ENCODE measurements around the gene AMOT.
"Not testable (repeated sequence)": the region's sequence is repeated elsewhere in the genome, so short reads cannot be mapped to it uniquely, and the experiment has no call there.

The AMOT gene, protein sequence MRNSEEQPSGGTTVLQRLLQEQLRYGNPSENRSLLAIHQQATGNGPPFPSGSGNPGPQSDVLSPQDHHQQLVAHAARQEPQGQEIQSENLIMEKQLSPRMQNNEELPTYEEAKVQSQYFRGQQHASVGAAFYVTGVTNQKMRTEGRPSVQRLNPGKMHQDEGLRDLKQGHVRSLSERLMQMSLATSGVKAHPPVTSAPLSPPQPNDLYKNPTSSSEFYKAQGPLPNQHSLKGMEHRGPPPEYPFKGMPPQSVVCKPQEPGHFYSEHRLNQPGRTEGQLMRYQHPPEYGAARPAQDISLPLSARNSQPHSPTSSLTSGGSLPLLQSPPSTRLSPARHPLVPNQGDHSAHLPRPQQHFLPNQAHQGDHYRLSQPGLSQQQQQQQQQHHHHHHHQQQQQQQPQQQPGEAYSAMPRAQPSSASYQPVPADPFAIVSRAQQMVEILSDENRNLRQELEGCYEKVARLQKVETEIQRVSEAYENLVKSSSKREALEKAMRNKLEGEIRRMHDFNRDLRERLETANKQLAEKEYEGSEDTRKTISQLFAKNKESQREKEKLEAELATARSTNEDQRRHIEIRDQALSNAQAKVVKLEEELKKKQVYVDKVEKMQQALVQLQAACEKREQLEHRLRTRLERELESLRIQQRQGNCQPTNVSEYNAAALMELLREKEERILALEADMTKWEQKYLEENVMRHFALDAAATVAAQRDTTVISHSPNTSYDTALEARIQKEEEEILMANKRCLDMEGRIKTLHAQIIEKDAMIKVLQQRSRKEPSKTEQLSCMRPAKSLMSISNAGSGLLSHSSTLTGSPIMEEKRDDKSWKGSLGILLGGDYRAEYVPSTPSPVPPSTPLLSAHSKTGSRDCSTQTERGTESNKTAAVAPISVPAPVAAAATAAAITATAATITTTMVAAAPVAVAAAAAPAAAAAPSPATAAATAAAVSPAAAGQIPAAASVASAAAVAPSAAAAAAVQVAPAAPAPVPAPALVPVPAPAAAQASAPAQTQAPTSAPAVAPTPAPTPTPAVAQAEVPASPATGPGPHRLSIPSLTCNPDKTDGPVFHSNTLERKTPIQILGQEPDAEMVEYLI

DNA sequence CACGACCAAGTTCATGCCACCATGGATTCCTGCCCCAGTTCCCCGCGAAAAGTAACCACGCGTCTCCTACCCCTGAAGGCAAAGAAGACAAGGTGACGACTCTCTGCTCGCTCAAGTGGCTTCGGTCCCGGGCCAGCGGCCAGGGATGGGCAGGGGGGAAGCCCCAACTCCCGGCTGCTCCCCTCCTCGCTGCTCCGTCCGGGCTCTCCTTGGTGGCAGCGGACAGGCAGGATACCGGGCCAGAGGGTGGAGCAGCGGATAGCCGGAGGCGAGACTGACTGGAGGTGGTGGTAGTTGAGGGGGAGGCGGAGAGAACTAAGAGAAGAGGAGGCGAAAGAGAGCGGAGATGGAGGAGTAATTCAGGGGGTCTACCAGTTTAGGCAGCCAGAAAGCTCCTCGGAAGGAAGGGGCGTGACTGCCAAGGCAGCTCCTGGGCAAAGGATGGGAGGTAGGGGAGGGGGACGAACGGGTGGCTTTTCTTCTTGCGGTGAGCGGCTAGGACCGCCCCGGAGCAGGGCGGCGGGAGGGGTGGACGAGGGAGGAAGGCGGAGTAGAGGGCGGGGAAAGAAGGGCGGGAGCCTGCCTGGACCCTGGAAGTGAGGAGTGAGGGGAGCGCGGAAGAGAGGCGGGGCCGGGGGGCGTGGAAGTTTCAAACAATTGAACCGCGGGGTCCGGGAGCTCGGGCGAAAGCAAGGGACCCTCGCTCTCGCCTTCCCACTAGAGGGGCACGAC, at the start of gene AMOT:
TSS of gene AMOT (minus strand) at position 450 of the 732 bp plus-strand sequence. CDS start 17,705 bp downstream, outside the sequence.
- peak; percentile 65 to 66 for DNase-seq

DNA sequence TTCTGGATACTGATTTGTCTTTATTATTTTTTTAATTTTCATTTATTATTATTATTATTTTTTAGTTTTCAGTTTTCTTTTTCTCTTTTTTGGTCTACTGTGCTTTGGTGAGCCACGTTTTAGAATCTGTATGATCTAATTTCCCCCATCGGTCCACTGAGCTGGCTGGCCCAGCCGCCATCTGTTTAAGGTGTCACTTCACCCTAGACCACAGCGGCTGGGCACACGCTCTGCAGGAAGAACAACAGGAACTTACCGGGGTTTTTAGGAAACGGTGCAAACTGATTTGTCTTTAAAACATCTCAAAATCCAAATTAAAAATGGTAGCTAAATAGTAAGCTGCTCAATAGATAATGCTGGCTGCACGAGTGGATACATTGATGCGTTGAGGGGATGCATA, 48.8 kb upstream of the AMOT start:
- no peak for DNase-seq

DNA sequence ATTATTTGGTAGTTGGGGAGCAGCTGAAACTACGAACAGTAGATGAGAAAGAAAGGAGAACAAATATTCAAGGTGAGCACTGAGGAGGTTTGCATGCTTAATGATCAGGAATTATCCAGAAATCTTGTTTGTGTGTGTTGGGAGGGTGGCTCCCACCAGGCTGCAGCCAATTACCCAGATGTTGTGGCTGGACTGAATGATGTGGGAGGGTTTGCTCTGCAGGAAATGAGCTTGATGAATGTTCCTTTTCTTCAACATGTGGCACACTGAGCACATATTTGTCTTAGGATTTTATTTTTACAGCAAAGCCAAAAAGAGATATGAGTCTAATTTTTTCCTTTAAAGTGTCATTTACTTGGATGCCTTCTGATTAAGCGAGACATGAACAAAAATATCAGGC, 48.3 kb upstream of the AMOT start:
- no peak for DNase-seq

DNA sequence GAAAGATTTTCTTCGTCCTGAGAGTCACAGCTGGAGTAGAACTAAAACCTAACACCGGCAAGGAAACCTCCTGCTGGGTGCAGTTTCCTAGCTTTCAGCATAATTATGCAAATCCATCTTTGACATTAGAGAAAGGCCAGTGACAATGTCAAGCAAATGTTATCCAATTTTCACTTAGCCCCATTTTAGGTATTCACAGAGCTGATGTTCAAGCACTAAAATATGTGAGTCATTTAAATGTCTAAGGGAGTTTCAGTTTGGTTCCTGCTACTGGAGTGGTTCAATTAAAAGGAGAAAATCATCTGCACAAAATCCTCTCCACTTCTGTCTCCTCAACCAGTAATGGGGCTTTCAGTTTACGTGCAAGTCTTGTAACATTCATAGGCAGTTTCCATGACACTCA, 37.1 kb upstream of the AMOT start:
- DNase-seq, result no peak

DNA sequence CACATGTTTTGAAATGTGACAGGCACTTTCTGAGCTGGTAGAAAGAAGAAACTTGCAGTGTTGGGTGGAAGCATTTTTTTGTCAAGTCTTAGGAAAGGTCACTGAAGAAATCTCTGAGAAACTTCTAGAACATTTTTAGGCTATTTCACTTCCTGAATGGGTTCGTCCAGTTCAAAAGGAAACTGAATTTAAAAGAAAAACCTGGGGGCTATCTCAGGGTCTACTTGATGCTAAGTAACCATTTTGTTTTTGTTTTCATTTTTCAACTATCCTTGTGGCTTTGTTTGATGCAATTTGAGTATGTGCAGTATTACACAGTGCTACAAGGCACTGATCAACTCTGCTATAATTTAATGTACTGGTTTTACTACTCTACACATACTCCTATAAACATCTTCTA, 34.0 kb upstream of the AMOT start:
- no peak for DNase-seq

DNA sequence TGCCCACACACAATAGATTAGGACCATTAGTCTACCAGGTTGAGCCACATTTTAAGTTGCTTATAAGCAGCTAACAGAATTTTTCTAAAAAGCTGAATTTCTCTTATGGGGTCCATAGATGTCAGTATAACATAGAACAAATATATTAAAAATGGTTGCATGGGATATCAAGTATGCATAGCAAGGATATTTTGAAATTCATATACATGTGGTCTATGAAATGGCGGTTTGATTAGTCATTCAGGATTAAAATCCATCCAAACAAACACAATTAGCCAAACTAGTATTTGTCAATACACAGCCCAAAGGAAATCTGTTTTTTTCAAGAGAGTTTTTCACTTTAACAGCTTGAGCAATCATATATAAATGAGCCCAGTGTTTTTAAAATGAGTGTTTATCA, 33.5 kb upstream of the AMOT start:
- DNase-seq, result no peak

DNA sequence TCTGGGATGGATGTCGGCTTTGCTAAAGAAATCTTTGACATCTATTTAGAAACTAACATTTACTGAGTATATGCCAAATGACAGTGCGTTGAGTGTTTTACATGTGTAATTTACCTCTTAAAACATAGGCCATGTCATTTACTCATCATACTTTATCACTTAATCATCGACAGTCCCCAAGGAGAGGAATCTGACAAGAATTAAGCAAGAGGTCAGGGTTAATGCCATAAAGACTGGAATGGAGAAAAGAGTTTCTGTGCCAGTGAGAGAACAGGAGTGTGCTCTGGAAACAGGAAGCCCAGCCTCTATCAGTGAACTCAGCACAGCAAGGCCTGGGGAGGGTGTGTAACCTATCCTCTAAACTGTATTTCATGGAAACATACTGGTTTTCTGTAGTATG, 28.0 kb upstream of the AMOT start:
- no peak for DNase-seq

DNA sequence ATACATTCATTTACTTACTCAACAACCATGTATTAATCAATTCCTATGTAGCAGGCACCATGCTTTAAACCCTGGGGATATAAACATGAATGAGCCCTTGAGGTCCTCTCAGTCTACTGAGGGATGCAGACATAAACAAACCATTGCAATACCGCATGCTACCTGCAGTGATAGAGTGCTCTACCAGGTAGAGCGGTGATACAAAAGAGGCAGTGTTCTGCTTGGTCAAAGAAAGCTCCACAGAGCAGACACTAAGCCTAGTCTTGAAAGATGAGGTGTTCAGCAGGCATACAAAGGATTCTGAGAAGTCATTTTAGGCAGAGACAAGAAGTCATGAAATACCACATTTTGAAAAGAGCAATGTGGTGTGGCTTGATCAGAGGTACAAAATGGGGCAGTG, 26.9 kb upstream of the AMOT start:
- no peak for DNase-seq

DNA sequence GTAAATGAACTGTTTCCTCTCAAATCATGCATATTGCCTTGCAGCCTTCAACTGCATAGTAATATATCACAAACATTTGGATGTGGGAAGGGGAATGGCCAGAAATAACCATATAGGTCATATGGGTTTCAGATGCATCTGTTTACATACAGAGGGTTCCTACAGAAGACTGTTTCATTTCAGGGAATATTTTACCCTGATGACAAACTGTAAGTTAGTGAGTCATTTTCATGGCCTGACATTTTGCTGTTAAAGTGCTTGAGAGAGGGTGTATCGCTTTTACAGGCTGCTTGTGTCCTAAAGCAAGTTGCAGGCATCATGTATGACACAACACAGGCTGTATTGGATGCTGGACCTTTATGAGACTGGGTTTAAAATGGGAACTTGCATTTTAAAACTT, 25.5 kb upstream of the AMOT start:
- DNase-seq, result no peak

DNA sequence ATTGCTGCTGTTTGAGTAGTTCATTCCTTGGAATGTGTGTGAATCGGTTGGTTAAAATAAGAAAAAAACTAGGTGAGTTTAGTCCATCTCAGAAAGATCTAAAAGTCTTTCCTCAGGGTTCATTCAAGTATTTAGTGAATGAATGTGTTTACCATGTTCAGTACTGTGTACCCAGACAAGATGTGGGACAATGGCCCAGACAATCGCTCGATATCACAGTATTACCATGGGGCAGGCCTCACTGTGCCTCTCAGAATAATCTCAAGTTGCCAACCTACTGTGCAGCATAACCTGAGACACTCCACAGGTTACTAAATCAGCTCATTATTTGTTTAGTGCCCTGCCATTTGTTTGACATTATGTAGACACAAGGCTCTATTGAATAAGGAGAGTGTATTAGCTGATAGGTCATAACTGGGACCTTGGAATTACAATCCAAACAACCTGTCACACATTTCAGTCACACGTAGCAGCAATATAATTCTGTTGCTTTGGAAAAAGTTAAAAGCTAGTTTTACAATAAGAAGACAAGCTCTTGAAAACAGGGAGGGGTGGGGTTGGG, 24.9 kb upstream of the AMOT start:
- DNase-seq, result no peak

DNA sequence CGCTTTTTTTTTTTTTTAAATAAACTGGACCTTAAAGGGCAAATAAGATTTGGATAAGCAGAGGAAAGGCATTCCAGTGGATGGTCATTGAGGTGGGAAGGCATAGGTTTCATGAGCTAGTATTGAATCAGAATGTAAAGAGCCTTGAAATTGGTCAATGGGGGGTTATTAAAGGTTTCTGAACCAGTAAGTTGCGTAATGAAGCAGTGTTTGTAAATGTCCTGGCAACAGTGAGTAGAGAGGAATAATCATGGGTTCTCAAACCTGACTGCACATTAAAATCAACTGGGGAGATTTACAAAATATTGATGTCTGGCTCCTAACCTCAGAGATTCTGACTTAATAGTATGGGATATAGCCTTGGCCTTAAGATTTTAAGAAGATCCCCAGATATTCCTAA, 23.2 kb upstream of the AMOT start:
- no peak for DNase-seq

DNA sequence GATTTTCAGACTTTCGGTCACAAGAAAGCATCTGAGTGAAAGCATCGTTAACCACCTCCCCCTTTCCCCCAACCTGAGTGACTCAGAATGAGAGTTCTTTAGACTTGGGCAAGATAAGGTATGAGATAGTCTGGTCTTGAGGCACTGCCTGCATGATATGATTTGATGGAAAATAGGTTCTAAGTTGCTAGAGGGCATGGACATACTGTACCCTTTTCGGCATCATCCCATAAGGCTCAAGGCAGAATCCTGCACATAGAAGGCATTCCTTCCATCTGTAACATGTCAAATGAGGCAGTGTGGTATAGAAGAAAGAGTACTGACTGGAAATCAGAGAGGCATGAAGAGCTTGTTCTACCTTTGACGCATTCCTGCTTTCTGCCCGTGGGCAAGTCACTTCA, 16.8 kb upstream of the AMOT start:
- DNase-seq, result no peak

DNA sequence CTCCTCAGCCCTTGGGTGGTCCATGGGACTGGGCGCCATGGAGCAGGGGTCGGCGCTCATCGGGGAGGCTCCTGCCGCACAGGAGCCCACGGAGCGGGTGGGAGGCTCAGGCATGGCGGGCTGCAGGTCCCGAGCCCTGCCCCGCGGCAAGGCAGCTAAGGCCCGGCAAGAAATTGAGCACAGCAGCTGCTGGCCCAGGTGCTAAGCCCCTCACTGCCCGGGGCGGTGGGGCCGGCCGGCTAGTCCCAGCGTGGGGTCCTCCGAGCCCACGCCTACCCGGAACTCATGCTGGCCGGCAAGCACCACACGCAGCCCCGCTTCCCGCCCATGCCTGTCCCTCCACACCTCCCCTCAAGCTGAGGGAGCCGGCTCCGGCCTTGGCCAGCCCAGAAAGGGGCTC, 14.3 kb upstream of the AMOT start:
- not testable (repeated sequence) for DNase-seq

DNA sequence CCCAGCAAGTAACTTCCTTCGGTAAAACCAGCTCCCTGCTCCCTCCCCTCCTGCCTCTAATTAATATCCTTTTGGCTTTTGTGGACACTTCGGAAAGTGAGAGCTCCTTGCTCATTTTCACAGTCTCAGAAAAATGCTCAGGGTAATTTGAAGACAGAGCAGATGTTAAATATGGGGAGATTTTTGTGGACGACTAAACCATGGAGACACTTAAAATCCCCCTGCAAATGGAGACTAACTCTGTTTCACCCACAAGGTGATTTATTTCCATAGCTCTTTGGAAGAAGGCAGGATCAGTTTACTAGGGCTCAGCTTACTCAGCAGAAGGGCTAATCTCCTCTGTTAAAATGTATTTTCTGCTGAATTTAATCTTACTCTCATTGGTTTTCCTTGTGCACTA, 12.2 kb upstream of the AMOT start:
- no peak for DNase-seq

DNA sequence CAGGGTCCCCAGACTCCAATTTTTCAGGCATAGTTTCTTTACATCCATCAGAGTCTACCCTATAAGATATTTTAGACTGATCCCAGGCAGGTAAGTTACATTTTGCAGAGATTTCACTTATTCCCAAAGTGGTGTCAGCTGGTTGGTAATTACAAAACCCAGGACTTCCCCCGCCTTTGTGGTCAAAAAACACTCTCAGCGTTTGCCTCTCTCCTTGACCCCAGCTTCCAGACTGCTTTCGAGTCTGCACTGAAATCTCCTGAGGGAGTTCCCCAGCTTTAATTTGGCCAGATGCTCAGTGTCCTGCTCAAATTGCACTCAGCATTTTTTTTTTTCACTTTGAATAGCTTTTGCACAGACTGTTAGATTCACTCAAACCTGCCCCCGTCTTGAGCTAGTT, 11.2 kb upstream of the AMOT start:
- no peak for DNase-seq

DNA sequence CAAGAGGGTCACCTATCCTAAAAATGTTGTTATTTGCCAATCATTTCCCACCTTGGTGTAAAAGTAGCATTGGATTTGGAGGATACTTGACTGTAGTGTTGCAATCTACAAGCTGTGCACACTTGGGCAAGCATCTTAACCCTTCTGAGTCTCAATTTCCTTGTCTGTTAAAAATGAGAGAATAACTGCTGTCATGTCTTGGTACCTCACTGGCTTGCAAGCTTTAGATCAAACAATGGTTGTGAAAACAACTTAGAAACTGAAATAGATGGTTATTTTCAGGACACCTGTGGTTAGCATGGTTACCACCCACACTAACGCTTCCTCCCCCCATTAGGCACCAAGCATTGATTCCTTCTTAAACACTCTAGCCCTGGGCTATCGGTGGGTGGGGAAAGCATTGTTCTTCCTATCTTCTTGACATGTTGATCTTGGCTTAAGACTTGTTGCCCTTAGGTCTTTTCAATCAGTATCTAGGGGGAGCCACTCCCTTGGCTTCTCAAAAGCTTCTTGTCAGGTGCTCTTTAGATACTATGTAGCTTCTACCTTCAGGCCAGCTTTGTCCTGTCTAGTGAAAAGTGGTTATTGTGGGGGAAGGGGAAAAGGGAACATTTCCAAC, 10.6 kb upstream of the AMOT start:
- DNase-seq, result no peak

DNA sequence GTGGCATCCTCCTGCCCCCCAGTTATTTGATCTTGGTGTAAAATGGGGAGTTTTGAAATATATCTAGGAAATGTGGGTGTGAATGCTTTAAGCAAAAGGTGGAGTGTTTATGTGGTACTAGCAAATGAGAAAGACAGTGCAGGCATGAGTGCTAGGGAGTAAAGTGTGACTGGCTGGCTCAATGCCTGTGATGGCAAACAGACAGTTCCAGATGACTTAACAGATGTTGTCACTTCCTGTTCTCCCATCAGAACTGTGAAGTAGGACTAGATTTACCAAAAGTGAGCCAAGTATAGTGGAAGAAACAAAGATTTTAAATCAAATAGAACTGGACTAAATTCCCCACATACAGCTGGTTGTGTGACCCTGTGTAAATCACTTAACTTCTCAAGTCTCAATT, 8.4 kb upstream of the AMOT start:
- no peak for DNase-seq

DNA sequence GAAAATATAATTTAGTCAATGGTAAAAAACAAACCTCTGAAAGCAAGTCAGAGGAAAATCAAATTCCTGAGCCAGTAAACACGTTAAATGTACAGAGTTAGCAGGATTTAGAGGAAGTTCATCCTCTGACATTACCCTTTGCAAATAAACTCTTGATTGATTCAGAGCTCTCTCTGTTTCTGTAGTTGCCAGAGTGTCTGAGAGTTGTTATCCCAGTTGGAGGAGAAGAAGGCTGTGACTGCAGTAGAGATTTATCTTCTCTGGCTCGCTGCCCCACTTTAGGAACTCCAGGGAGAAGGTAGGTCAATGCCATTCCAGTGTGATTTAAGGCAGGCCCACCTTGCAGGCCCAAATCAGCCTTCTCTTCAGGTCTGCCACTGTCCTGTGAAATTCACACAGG, 6.2 kb upstream of the AMOT start:
- DNase-seq, result no peak

DNA sequence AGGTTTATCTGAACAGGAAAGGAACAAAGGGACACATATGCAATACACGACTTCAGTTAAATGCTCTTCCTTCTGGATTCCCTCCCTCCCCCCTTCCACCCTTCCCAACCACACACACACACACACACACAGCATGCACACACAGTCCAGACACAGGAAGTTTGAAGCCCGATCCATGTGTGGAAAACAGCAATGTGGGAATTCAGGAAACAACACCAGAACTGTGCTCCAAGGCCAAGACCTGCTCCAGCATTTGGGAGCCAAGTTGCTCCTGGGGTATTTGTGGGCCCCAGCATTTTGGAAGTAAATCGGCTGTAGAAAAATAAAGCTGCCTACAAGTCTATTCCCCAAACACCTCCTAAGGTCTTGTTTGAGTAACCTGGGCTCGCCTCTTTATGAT, 5.6 kb upstream of the AMOT start:
- no peak for DNase-seq

DNA sequence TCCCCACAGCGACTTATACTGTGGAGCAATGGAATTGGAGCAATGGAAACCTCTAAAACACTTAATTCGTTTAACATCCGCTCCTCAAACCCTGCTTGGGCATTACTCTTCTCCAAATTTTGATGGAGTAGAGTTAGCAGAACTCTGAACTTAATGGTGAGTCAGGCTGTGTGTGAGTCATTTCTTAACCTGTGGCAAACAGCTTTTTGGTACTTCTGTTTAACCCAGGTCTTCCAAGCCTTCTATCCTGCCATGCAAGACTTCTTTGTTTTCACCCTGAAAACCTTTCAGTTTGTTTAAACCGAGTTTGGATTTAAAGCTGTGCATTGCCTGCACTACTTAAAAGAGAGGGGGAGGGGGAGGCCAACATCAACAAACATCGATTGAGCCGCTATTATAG, 3.6 kb upstream of the AMOT start:
- DNase-seq, result no peak

DNA sequence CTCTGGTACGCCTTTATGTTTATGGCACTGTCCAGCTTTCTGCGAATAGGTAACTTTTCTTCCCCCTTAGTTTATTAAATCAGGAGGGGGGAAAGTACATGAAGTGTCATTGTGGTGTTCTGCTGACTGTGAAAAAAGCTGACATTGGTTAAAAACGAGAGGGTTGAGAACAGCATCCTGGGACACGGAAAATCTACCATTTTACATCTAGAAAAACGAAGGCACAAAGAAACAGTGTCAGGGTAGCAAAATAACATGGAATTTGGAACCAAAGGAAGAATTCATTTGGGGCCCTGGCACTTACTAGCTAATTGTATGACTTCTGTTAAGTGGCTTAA, 1.2 kb upstream of the AMOT start:
- no peak for DNase-seq

DNA sequence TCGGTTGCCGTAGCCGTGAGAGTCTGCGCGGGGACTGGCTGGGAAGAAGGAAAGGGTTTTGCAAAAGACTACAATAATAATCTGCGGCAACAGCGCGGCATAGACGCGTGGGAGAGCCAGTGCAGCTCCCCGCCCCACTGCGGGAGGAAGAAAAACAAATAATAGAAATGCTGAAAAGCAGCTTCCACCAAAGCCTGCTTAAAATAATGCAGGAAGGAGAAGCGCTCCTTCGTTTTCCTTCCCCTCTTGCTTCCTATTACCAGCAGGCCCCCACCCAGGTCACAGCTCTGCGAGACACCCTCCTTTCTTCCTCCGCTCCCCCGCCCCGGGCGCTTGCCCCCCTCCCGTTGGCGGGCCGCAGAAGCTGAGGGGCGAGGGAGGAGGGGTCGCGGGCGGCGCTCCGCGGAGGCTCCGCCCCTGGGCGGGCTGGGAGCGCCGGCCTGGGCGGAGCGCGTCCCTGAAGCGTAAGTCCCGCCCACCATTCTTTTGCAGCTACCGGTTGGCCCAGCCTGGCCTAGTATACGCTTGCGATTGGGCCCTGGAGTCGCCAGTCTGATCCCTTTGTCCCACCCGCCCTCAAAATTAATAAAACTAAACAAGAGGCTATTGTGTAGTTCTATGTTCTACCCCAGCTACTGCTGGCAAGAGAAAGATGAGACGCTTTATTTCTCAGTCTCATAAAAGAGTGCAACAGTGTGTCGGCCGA, 636 bp upstream of the AMOT start:
- peak; percentile 68 to 72 for DNase-seq
